Fibroblast of peridontal ligament (primary cell): ENCODE results near the gene WNT5A.

Experiments used
- DNase-seq: peaks from one replicate; pipeline ENCODE4 v3.0.0-alpha.2; 2010; ENCODE audit errors: extremely low read depth

The WNT5A gene

DNA sequence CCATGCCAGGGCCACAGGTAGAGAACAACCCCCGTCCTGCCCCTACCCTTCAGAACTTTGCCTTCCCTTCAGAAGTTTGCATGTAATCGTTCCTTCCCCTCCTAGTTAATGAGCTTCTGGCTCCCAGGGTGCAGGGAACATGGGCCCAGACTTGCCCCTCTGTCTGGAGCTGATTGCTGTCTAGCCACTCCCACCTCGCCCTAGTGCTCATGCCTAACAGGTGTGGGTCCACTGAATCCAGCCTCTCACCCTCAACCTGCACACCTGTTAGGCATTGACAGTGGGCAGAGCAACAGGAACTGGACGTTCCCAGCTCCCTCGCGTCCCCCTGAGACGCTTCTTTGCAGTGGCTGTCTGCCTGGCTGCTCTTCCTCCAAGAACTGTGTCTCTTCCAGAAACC, 40.3 kb downstream of the WNT5A start:
- DNase-seq = no peak

DNA sequence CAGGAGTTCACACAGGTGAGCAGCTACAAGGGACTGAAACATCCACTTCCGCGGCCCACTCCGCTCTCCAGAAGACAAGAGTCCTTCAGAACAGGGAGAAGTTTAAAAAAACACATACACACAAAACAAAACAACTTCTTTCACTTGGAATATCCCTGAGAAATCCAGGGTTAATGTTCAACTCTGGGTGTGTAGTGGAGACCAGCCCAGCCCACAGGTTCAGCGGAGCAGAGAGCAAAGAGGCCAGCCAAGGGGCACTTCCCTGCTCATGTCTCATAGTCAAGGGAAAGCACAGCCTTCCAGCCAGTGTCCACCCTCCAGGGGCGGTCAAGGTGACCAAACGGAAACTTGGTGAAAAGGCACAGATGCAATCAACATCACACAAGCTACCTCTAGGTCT, 41.6 kb downstream of the WNT5A start:
- DNase-seq = no peak

DNA sequence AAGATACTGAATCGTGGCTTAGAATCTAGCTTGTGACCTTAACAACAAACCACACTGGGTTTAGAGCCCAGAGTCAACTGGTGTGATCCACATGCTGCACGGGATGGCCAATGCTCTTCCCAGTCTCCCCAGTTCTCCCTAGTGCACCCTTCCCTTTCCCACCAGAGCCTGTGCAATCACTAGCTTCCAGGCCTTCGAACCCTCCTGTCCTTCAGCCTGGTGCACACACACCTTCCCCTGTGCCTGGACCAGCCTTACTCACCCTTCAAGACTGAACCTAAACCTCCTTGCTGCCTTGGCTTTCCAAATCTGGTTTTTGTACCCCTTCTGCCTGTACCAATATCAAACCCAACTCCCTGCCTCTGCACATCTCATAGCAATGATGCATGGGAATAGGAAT, 43.8 kb downstream of the WNT5A start:
- no peak for DNase-seq

DNA sequence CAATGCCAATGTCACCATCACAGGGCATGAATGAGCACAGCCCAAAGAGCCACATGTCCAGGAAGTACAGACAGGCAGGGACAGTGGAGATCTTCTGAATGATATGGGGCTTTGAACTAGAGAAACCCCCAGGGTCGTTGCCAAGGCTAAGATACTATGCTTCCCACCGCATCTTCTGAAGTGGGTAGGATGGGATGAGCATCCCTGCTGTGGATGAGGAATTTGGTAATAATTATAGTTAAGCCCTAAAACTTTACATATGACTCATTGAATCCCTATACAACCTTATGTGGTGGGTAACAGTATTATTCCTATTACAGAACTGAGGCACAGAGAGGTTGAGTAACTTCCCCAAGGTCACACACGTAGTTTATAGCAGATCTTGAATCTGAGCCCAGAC, 44.2 kb downstream of the WNT5A start:
- DNase-seq = no peak

DNA sequence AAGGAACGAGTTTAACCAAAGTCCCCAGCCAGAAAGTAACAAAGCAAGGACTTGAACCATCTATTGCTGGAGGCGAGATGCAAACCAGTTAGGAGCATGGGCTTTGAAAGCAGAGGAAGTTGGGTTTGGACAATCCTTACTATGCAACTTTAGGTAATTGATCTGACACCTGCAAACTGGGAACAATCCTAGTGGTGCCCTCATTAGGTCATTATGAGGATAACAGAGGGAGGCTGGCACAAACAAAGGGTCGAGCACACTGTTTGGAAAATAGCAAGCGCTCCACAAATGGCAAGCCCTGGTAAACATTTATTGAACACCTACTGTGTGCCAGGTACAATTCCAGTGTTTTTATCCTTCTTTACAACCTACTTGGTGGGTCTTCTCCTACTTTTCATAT, 45.6 kb downstream of the WNT5A start:
- DNase-seq = no peak

DNA sequence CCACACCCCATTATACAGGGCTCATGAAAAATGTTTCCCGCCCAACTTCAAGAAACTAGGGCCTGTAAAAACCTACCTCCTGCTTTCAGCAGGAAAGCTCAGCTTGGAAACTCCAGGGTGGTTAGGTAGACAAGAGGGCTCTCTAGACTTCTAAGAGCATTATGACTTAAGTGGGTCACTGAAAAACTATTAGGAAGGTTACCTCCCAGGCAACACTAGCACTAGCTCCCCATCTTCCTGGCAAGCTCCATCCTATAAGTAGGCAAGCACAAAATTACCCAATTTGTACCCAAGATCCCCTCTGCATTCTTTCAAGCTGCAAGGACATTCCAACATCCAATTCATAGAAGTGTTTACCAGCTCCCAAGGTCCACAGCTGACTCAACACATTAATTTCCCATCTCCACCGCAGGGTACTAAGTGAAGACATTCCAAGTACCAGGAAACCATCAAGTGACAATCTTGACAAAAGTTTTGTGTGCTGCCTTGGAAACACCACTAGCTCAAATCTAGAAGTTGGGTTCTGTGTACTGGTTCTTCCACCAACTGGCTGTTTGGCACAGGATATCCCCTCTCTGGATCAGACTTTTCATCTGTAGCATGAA, 46.9 kb downstream of the WNT5A start:
- no peak for DNase-seq

DNA sequence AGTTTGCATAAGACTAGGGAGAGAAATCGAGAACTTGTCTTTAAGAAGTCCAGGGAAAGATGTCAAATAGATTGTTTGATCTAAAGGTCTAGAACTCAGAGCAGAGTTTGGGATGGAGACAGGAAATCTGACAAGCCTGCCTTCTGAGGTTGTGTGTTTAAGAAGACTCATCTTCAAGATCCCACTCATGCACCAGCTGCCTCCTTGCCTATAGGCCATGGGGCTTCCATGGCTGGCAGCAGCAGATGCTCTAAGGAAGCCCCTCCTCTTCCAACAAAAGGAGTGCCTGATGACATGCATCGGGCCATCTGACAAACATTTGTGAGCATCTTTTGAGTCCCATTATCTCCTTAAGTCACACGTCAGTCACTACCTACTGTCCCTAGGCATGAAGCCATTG, 47.4 kb downstream of the WNT5A start:
- no peak for DNase-seq

DNA sequence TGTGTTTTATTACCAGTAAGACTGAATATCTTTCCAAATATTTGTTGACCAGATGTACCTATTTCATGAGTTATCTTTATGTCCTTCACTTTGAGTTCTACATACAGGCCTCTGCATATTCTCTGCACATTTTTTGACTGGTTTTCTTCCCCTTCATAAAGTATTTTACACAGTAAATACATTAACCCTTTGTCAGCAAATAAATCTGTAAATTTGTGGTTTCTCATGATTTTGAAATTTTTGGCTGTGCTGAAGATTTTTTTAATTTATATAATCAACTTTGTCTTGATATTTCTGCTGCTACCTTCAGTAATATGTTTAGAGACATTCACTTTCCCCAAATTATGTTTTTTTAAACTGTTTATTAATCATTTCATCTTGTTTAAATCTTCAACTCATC, 50.5 kb downstream of the WNT5A start:
- no peak for DNase-seq

DNA sequence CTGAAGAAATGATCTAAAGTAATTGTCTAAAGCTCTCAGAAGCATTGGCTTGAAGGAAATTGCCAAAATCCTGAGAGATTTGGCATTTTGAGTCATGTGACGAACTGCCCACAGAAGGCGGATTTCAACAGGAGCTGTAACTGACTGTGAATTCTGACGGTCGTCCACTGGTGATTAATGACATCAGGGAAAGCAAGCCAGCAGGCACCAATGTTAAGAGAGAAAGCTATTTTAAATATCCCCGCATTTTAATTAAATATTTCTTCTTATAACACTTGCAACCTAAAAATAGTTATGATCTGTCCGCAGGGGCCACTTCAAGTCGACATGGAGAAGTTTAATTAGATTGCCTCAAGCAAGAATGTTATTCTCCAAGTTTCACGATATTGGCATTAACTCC, 51.6 kb downstream of the WNT5A start:
- no peak for DNase-seq

DNA sequence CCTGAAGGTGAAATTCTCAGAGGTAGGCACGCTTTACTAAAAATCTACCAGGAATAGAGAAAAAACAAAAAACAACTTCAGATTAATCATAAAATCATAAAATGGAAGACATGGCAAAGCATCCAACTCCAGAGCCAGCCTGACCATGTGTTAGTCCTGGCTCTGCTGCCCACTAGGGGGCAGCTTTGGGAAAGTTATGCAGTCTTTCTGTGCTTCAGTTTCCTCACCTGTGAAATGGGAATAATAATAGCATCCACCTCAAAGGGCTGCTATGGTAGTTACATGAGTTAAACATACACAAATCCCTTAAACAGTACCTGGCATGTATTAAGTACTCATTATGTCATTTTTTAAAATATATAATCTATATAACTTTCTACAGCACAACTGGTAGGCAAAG, 52.3 kb downstream of the WNT5A start:
- no peak for DNase-seq

DNA sequence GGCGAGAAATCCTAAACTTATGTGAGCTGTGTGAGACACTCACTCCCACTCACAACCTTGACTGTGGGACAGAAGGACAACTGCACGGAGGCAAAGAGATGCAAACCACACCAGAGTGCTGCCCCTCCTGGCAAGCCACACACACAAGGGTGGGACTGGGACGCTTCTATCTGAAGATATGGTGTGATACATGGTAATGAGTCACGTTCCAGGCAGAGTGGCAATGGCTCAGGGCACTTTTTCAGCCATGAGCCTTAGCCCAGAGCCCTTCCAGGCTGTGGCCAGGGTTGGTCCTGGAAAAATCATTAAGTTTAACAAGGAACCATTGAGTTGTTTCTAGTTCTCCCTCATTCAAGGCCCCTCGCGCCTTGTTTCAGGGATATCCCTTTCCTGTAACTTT, 56.1 kb downstream of the WNT5A start:
- no peak for DNase-seq

DNA sequence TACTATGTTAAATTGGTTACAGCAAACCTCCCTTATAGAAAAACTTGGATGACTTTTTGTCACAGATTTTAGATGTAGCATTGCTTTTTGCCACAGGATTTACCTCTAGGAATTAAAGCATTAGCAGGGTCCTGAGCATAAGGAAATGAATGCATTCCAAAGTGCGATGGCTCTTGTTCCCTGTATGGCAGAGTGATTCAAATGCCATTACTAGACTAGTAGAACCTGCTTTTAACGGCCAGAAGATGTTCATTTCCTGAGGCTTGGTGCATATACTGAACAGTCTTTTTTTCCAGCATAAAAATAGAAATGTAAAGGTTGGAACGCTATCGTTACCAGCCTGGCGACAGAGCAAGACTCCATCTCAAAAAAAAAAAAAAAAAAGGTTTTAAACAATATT, 59.4 kb downstream of the WNT5A start:
- DNase-seq = no peak

DNA sequence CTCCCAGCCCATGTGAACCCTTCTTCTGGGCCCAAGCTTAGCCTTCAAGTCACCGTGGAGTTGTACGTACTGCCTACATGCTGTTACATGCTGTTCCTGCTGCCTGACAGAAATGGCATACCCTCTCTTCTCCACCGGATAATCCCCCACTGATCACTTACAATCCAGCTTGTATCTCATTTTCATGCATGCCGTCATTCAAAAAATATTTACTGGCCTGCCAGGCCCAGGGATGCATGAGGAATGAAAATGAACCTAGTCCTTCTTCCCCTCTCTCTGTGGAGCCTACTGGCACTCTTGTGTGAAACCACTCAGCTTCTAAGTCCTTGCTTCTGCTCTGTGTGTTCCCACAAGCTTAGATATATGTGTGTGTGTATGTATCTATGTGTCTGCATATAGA, 60.6 kb downstream of the WNT5A start:
- peak; percentile 30 for DNase-seq

DNA sequence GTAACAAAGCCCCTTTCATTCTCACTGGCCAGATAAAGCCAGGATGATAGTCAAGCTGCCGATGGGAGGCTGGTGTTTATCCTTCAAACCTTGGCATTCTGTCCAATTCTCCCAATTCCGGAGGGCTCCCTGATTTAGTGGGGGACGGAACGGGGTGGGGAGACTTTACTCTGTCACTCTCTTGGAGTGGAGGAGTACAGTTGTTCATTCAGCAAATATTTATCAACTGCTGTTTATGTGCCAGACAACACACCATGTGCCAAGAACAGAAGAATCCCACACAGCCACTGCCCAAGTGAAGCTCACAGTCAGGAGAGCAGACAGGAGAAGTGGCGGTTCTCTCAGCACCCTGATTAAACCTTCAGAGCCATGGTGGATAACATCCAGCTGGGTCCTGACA, 63.3 kb downstream of the WNT5A start:
- no peak for DNase-seq

DNA sequence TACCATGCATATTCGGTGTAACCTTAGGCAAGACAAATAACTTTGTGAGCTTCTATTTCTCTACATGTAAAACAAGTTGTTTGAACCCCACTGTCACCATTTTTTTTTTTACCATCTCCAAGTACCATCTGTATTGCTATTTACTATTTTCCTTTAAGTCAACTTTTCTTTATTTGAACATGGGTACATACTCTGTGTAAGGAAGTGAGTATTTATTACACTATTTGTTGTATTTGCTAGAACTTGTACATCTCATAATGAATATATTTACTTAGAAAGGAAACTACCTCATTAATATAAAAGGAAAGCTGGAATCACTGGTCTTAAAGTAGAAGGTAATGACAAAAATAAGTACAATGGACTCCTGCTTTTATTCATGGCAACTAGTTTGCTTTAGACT, 69.9 kb downstream of the WNT5A start:
- DNase-seq = no peak

DNA sequence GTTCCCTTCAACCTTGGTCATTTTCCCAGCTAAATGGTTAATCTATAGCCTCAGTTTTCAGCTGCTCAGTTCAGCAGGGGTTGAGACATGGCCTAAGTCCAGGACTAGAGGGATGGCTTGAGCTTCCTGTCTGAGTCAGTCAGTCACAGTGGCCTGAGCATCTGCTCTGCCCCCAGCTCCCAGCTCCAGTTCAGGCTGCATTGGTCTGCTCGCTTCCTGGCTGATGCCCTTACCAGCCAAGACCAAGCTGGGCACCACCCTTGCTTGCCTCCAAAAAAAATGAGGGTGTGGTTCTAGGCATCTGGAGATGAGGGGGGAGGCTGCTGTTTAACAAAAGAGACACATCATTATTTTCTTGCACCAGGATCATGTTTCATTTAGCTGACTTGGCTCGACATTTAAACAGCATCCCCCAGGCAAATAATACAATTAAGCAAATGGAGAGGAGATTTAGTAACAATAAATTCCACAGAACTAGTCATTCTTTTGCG, 70.7 kb downstream of the WNT5A start:
- DNase-seq = peak; percentile 83
